Measurements from ENCODE around the gene JOSD1. TPM values are rescaled to one million over a fixed set of nuclear protein-coding genes. Genes with fewer than 3 reads are reported as not detected.
A peak's percentile ranks its signal among the peaks of the same experiment; 100 is the strongest.

Gene JOSD1
- total RNA-seq, 1 donor from 2014 or later, result 123 TPM

GRCh38 chr22:38715852-38716251 lies 15.1 kb upstream of the JOSD1 start:
- H3K36me3 ChIP-seq (ENCODE audit: control insufficient read depth, insufficient read depth, low read length), result peaks cover 21% of the 10 kb centered on the region
- no peak for TF ChIP-seq CTCF (IDR thresholded peaks at IDR 0.05; ENCODE audit: insufficient read depth, low read length, severe bottlenecking)
- no peak for FAIRE-seq

GRCh38 chr22:38715176-38715764 lies 14.5 kb upstream of the JOSD1 start:
- no peak for TF ChIP-seq CTCF (IDR thresholded peaks at IDR 0.05; ENCODE audit: insufficient read depth, low read length, severe bottlenecking)
- Histone ChIP-seq H3K4me3 (ENCODE audit: low read depth, low read length) (no peak overlapping the region), H3K36me3 (ENCODE audit: control insufficient read depth, insufficient read depth, low read length) (peaks cover 19% of the 10 kb centered on the region), H3K27me3 (ENCODE audit: control insufficient read depth, insufficient read depth, low read length) (no peaks in the 10 kb centered on the region)
- FAIRE-seq (peak; percentile 79), DNase-seq (ENCODE audit: low read depth) (no peak)

More at GRCh38 chr22:38715852-38716251, 15.1 kb upstream of the JOSD1 start:
- Histone ChIP-seq H3K27me3 (ENCODE audit: control insufficient read depth, insufficient read depth, low read length) (no peaks in the 10 kb centered on the region), H3K4me3 (ENCODE audit: low read depth, low read length) (no peak overlapping the region)
- DNase-seq (ENCODE audit: low read depth), result no peak

GRCh38 chr22:38713921-38714320 lies 13.2 kb upstream of the JOSD1 start:
- DNase-seq (ENCODE audit: low read depth), result no peak
- Histone ChIP-seq H3K36me3 (ENCODE audit: control insufficient read depth, insufficient read depth, low read length) (peaks cover 23% of the 10 kb centered on the region), H3K4me3 (ENCODE audit: low read depth, low read length) (no peak overlapping the region), H3K27me3 (ENCODE audit: control insufficient read depth, insufficient read depth, low read length) (no peaks in the 10 kb centered on the region)
- TF ChIP-seq CTCF (IDR thresholded peaks at IDR 0.05; ENCODE audit: insufficient read depth, low read length, severe bottlenecking), result no peak
- FAIRE-seq, result no peak

- H3K4me3 ChIP-seq (ENCODE audit: low read depth, low read length), result no peak overlapping the region
- DNase-seq (ENCODE audit: low read depth) (no peak), FAIRE-seq (peak; percentile 64)
- peaks cover 23% of the 10 kb centered on the region for H3K36me3 ChIP-seq (ENCODE audit: control insufficient read depth, insufficient read depth, low read length)
- H3K27me3 ChIP-seq (ENCODE audit: control insufficient read depth, insufficient read depth, low read length), result no peaks in the 10 kb centered on the region
- no peak for TF ChIP-seq CTCF (IDR thresholded peaks at IDR 0.05; ENCODE audit: insufficient read depth, low read length, severe bottlenecking)
Observed at GRCh38 chr22:38712486-38713207, 11.9 kb upstream of the JOSD1 start.

GRCh38 chr22:38710866-38711265 lies 10.1 kb upstream of the JOSD1 start:
- Histone ChIP-seq H3K36me3 (ENCODE audit: control insufficient read depth, insufficient read depth, low read length) (peaks cover 10% of the 10 kb centered on the region), H3K4me3 (ENCODE audit: low read depth, low read length) (no peak overlapping the region), H3K27me3 (ENCODE audit: control insufficient read depth, insufficient read depth, low read length) (no peaks in the 10 kb centered on the region)
- no peak for TF ChIP-seq CTCF (IDR thresholded peaks at IDR 0.05; ENCODE audit: insufficient read depth, low read length, severe bottlenecking)
- no peak for FAIRE-seq
- peak; percentile 40 for DNase-seq (ENCODE audit: low read depth)
